PC-3 (cell line): ENCODE measurements around the gene CHAD.

Experiments
- CTCF ChIP-seq: fragments of 300-600 bp; sonication (generic); conservative IDR thresholded peaks from 2 replicates; pipeline ENCODE4 v1.5.1; 2017; ENCODE audit warnings: antibody characterized with exemption, low read depth, mild to moderate bottlenecking, low read length
- EZH2 ChIP-seq: fragments of 300-600 bp; sonication (generic); IDR thresholded peaks from one replicate; pipeline ENCODE4 v1.6.1; 2017; ENCODE audit warnings: antibody characterized with exemption, mild to moderate bottlenecking, low read length; ENCODE audit not compliant: unreplicated experiment

- TF ChIP-seq EZH2 (no peak), CTCF (no peak)
These were observed 15.9 kb downstream of the CHAD start for GRCh38 chr17:50452630-50453300.
